Gastroesophageal sphincter (tissue), 4 donors: ENCODE data around the gene LPCAT1. TPM values are rescaled to one million over a fixed set of nuclear protein-coding genes. Genes with fewer than 3 reads are reported as not detected.
A peak's percentile ranks its signal among the peaks of the same experiment; 100 is the strongest.

Source experiments
- ATAC-seq: fragments of 150-250 bp; one replicate; pipeline ENCODE4 v1.9.1; 2016; ENCODE audit warnings: mild to moderate bottlenecking, moderate library complexity
- H3K27ac ChIP-seq, 4 donors: fragments of 200-600 bp; sonication (generic) in 3 of 4; 1 replicate in 3 of 4; 2 replicates in 1 of 4; pipeline ENCODE4 v1.5.1; 2016 to 2019
- H3K27me3 ChIP-seq: fragments of 200-600 bp; sonication (generic); one replicate; pipeline ENCODE4 v1.5.1; 2019
- H3K36me3 ChIP-seq, 2 donors: fragments of 200-600 bp; sonication (generic); one replicate each; pipeline ENCODE4 v1.5.1; 2019; ENCODE audit warnings: control low read depth in 1 of 2
- H3K4me1 ChIP-seq, 3 donors: fragments of 200-600 bp; sonication (generic); 1 replicate in 2 of 3; 2 replicates in 1 of 3; pipeline ENCODE4 v1.5.1; 2016 to 2019; ENCODE audit warnings: control low read depth in 2 of 3
- H3K4me3 ChIP-seq, 2 donors: fragments of 200-600 bp; sonication (generic); one replicate each; pipeline ENCODE4 v1.5.1; 2019; ENCODE audit warnings: mild to moderate bottlenecking in 1 of 2, moderate library complexity in 1 of 2
- H3K9me3 ChIP-seq, 3 donors: fragments of 200-600 bp; sonication (generic); one replicate each; pipeline ENCODE4 v1.5.1; 2017 to 2019; ENCODE audit warnings: control low read depth in 2 of 3
- EP300 ChIP-seq: sonication (generic); formaldehyde crosslinking; IDR thresholded peaks from one replicate; pipeline ENCODE4 v1.6.1; 2017; ENCODE audit warnings: antibody characterized with exemption, mild to moderate bottlenecking
- POLR2A ChIP-seq, 2 donors: fragments of 450-650 bp; IDR thresholded peaks; one replicate each; pipeline ENCODE4 v1.6.1; 2017; ENCODE audit warnings: antibody characterized with exemption in 2 of 2, mild to moderate bottlenecking in 2 of 2, moderate library complexity in 1 of 2
- POLR2AphosphoS5 ChIP-seq: sonication (generic); formaldehyde crosslinking; IDR thresholded peaks from one replicate; pipeline ENCODE4 v1.6.1; 2017; ENCODE audit warnings: antibody characterized with exemption
- WGBS, 2 donors: methylation state at CpG; one replicate each; pipeline ENCODE4 v1.1.5; 2018; ENCODE audit warnings: low coverage in 1 of 2; 5-methylcytosine and 5-hydroxymethylcytosine counted together
- total RNA-seq, 4 donors: library from RNA; depleted of rRNA; stranded (reverse); fragments of >200 nt; gene quantifications; one replicate each; pipeline ENCODE4 v1.1.0, GENCODE V29; 2016
- TF ChIP-seq, protein P1 (sequence below), 4 experiments: fragments of 200-600 bp in 2 of 4; fragments of 450-650 bp in 2 of 4; sonication (generic) in 1 of 4; IDR thresholded peaks; one replicate each; pipeline ENCODE4 v1.5.1; 2017 to 2019; ENCODE audit warnings: antibody characterized with exemption in 4 of 4, mild to moderate bottlenecking in 2 of 4, moderate library complexity in 2 of 4

Gene LPCAT1
- total RNA-seq, 4 donors from 2014 or later: 20.3 to 52.6 (median 31.8) TPM

DNA sequence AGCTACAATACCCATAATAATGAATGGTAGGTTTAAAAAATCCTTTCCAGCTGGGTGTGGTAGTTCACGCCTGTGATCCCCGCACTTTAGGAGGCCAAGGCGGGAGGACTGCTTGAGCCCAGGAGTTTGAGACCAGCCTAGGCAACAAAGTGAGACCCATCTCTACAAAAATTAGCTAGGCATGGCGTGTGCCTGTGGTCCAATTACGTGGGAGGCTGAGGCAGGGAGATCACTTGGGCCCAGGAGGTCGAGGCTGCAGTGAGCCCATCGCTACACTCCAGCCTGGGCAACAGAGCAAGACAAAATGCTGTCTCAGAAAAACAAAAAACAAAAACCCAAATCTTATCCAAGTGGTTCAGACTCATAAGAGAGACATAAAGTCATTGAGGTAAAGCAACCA is 44.7 kb downstream of the LPCAT1 start:
- Histone ChIP-seq H3K27me3 (no peaks in the 10 kb centered on the region), H3K27ac (peak overlapping the region in 1 of 4 donors; percentile 54), H3K4me1 (no peaks in the 10 kb centered on the region), H3K36me3 (peaks cover 0 to 77% of the 10 kb centered on the region in 2 donors), H3K4me3 (no peak overlapping the region), H3K9me3 (no peaks in the 10 kb centered on the region)
- 93 to 100% methylated on average over 3 to 5 of the region's 7 CpGs for WGBS, 2 donors
- TF ChIP-seq, protein P1, sequence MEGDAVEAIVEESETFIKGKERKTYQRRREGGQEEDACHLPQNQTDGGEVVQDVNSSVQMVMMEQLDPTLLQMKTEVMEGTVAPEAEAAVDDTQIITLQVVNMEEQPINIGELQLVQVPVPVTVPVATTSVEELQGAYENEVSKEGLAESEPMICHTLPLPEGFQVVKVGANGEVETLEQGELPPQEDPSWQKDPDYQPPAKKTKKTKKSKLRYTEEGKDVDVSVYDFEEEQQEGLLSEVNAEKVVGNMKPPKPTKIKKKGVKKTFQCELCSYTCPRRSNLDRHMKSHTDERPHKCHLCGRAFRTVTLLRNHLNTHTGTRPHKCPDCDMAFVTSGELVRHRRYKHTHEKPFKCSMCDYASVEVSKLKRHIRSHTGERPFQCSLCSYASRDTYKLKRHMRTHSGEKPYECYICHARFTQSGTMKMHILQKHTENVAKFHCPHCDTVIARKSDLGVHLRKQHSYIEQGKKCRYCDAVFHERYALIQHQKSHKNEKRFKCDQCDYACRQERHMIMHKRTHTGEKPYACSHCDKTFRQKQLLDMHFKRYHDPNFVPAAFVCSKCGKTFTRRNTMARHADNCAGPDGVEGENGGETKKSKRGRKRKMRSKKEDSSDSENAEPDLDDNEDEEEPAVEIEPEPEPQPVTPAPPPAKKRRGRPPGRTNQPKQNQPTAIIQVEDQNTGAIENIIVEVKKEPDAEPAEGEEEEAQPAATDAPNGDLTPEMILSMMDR (IDR thresholded peaks at IDR 0.05): no peak
- TF ChIP-seq EP300: no peak
- TF ChIP-seq POLR2A (IDR thresholded peaks at IDR 0.05): no peak
- no peak for TF ChIP-seq POLR2AphosphoS5
- ATAC-seq: no peak

DNA sequence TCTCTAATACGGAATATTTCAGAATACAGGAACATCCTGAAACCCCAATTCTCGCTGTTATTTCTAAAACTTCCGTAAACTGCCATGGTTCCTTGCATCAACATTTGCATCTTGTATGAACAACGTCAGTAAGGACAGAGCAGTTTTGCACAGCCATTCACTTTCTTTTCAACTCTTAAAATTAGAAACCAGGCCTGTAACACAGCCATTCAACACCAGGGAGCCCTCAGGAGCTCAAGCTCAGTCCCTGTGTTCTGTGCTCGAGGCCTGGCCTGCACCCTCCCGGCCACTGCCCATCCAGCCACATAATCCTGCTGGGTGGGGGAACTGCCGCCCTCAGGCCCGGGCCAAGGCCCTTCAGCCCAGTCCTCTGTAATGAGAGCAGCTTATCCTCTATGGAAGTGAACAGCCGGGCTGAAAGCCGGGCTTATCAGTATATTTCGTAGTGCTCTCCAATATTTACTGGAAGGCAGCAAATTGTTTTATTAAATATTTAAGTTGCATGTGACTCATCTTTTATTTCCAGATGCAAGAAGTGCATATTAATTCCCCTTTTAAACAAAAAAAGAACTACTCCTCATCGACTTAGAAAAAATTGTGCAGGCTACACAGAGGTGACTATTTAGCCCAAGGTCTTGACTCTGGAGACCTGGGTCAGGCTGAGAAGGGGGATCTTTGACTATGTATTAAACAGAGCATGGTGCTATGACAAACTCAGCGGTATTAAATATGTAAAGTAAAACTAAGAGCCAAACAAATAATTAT is 45.3 kb downstream of the LPCAT1 start:
- ATAC-seq: no peak
- peak overlapping the region in 1 of 4 donors; percentile 54 for H3K27ac ChIP-seq
- no peak overlapping the region for H3K4me3 ChIP-seq
- H3K36me3 ChIP-seq: peaks cover 0 to 79% of the 10 kb centered on the region in 2 donors
- TF ChIP-seq, protein P1 (IDR thresholded peaks at IDR 0.05): no peak
- TF ChIP-seq POLR2A (IDR thresholded peaks at IDR 0.05) (no peak), POLR2AphosphoS5 (no peak), EP300 (no peak)
- no peaks in the 10 kb centered on the region for H3K27me3 ChIP-seq
- no peaks in the 10 kb centered on the region for H3K9me3 ChIP-seq
- no peaks in the 10 kb centered on the region for H3K4me1 ChIP-seq
- WGBS, 2 donors: 81 to 89% methylated on average over 6 to 13 of the region's 13 CpGs

DNA sequence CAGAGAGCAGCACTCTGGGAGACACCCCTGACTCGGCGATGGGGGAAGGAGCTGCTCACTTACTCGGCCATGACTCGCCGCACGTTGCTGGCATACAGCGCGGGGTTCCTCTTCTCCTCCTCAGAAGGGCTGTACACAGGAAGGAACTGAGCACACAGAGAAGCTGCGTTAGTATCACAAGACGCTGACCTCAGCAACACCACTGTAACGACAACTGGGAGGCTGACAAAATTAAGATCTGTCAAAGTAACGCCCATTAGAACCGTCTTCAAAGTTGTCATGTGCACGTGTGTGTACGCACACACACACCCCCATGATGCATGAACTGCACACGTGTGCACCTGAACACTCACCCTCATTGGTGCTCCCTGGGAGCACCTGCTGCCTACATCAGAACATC is 46.4 kb downstream of the LPCAT1 start:
- Histone ChIP-seq H3K4me3 (no peak overlapping the region), H3K4me1 (no peaks in the 10 kb centered on the region), H3K27me3 (no peaks in the 10 kb centered on the region), H3K36me3 (peaks cover 0 to 82% of the 10 kb centered on the region in 2 donors), H3K9me3 (no peaks in the 10 kb centered on the region), H3K27ac (peak overlapping the region in 1 of 4 donors; percentile 32)
- ATAC-seq: peak; percentile 60
- TF ChIP-seq EP300: no peak
- TF ChIP-seq POLR2A (IDR thresholded peaks at IDR 0.05): no peak
- TF ChIP-seq POLR2AphosphoS5: no peak
- TF ChIP-seq, protein P1 (IDR thresholded peaks at IDR 0.05): no peak
- whole genome bisulfite sequencing, 2 donors: 84 to 100% methylated on average over 2 to 12 of the region's 16 CpGs

DNA sequence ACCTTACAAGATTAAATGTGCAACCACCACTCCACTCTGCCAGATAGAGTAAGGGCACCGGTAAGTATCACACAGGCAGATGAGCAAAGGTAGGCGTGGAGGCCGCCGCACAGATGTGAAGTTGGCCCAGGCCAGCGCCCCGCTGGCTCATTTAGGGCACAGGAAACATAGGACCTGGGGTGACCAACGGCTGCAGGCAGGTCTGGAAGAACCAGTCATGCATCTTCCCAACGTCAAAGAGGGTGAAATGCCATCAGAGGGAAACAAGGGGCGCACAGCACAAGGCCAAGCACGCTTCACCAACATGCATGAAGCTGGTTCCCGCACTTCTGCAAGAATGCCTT is 46.8 kb downstream of the LPCAT1 start:
- no peaks in the 10 kb centered on the region for H3K4me1 ChIP-seq
- no peak overlapping the region for H3K4me3 ChIP-seq
- peaks cover 0 to 83% of the 10 kb centered on the region in 2 donors for H3K36me3 ChIP-seq
- TF ChIP-seq EP300 (no peak), POLR2AphosphoS5 (no peak), POLR2A (IDR thresholded peaks at IDR 0.05) (no peak)
- TF ChIP-seq, protein P1 (IDR thresholded peaks at IDR 0.05): no peak
- peak overlapping the region in 2 of 4 donors; percentile 9 to 32 for H3K27ac ChIP-seq
- 88% methylated on average over 7 of the region's 11 CpGs; no CpG with 5 or more reads in 1 of the 2 donors for WGBS, 2 donors
- H3K9me3 ChIP-seq: no peaks in the 10 kb centered on the region
- H3K27me3 ChIP-seq: no peaks in the 10 kb centered on the region
- no peak for ATAC-seq
